GM18517 (cell line): ENCODE data around the gene WDFY4.

Experiments used
- ATAC-seq: cut with Tn5 transposase; IDR thresholded peaks from one replicate; pipeline ENCODE4 v1.9.1; 2021; ENCODE audit warnings: mild to moderate bottlenecking, moderate library complexity; ENCODE audit not compliant: unreplicated experiment

The WDFY4 gene

DNA sequence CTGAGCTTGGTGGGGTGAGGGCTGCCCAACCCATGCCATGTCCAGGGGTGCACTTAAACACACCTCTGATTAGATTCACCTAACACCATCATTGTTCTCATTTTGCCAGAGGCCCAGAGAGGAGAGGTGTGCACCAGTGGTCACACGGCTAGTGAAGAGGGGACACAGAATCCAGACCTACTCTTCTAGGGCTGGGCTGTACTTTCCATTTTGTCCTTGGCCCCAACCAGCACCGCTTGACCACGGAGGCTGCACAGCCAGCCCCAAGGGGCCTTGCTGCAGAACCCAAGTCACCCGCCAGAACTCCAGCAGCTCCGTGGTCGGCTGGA, 246 bp upstream of the WDFY4 start:
- no peak for ATAC-seq

DNA sequence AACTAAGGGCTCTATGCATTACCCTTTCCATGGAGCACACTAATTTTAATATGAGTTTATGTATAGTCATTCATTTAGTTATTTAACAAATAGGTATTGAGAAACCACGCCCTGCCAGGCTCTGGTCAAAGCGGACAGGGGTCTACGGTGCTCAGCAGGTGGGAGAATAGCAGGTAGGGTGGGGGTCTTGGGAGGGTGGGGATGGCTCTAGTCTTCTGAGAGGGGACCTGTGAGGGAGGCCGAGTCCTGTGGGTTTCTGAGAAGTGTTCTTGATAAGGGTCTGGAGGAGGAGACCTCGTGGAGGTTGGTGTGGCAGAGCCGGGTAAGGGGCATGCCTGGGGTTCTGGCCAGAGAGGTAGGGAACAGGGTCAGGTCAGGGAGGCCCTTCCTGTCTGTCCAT, 1.1 kb downstream of the WDFY4 start:
- no peak for ATAC-seq

DNA sequence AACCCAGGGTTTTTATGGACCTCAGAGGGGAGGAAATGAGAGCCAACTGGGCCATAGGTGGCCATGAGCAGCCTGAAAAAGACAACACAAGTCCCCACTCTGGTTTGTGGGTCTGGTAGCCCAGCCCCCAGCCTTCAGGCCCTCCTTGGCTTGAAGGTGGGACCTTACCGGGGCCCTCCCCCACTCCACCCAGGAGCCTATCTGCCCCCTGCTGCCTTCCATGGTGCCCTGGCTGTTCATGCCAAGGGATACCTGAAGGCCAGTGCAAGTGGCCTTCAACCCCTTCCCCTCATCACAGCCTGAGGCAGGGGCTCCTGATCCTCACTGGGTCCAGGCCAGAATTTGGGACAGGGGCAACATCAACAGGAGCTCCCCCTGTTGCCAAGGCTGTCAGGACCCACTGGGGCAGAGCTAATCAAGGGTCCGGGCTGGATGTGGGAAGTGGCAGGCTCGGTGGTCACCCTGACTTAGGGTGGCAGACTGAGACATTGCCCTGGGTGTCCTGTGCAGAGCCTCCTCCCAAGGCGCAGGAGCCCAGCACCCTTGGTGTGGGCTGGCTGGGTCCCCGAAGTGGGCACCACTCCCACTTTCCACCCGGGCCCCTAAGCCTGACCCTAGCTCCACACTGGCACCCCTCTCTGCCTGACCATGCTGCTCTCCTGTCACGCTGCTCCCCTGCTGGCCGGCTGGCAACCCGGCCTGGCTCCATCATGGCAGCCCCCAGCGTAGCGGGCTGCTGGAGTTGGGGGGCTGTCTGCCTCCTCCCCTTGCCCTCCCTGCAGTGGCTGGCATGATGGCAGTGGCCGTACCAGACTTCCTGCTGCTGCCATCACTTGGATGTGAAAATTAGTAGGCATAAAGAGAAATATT, 6.4 kb downstream of the WDFY4 start:
- no peak for ATAC-seq

DNA sequence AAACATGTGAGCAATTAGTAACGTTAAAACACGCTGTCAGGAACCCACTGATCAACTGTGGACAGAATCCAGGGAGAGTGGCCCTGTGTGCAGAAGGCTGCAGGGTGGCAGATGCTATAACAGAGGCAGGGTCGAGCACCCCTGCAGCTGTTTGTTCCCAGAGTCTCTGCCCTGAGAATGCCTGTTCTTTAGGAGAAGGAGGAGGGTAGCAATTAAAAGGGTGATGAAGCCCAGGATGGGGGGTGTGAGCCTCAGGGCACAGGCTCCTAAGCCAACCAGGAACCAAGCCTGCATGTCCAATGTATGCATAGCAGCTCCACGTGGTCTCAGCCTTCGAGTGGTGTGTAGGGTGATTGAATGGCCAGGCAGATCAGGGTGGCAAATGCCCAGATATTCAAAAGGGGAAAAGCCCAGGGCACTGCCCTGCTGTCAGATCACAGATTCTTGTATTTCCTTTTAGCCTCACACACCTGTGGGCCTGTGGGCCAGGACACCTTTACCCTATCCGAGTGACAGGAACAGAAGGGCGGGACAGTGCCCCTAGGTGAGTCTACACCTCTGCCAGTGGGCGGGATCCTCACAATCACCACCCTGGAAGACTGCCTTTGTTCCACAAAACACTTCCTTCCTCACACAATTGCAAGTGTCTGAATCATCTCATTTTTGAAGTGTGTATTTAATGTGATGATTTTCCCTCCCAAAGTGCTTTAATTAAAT, 7.3 kb downstream of the WDFY4 start:
- no peak for ATAC-seq

DNA sequence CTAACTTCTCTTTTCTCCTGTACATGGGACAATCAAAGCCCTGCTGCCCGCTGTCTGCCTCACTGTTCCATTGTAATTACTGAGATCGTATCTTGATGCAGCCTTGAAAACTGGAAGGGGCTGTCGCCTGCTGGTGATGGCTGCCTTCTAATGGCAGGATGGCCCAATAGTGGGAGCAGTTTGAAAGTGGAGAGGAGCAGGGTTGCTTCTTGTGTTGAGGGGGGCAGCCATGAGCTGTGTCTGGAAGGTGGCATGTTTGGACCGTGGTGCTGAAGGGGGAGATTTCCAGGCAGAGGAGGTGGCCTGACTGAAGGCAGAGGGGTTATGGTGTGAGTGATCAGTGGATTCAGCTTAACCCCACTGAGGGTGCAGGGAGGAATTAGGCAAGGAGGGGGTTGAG, 8.1 kb downstream of the WDFY4 start:
- no peak for ATAC-seq

DNA sequence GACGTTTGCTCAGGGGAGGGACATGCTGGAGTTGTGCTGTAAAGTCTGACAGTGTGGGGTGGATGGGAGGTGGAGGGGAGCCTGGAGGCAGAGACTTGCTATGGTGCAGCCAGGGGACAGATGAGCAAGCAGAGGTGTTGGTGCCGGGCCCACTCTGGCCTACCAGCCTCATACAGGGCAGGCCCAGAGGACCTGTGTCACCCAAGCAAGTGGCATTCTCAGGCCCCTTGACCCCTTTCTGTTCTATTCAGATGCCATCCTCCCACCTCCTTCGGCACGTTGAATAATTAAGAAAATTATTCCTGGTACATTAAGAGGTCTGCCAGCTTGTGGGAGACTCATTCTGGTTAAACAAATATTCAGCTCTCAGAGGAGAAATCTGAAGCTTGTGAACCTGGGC, 8.5 kb downstream of the WDFY4 start:
- ATAC-seq, result no peak

DNA sequence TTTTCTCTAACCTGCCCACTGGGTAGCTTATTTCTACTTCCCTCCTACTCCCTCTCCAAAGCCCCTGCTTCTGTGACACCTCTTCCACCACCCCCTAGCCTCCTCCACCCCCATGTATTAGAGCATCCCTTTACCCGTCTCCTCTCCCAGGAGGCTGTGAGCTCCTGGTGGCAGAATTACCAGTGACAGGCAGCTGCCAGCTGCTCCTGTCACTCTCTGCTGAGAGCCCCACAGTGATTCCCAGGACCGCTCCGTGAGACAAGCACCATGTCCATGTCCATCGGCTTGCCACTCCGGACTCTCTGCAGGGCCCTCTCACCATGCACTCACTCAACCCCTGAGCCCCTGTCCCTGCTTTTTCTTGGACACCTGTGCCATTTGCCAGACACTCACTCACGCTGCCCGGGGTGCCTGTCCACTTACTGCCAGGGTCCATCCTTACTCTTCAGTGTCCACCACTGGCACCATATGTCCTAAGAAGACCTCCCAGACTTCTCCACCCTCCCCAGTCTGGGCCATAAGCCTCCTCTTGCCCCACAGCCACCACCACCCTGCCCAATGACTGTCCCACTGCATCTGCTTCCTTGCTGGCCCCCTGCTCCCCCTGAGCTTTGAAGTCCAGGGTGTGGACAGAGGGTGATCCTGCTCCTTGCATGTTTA, 9.8 kb downstream of the WDFY4 start:
- no peak for ATAC-seq

DNA sequence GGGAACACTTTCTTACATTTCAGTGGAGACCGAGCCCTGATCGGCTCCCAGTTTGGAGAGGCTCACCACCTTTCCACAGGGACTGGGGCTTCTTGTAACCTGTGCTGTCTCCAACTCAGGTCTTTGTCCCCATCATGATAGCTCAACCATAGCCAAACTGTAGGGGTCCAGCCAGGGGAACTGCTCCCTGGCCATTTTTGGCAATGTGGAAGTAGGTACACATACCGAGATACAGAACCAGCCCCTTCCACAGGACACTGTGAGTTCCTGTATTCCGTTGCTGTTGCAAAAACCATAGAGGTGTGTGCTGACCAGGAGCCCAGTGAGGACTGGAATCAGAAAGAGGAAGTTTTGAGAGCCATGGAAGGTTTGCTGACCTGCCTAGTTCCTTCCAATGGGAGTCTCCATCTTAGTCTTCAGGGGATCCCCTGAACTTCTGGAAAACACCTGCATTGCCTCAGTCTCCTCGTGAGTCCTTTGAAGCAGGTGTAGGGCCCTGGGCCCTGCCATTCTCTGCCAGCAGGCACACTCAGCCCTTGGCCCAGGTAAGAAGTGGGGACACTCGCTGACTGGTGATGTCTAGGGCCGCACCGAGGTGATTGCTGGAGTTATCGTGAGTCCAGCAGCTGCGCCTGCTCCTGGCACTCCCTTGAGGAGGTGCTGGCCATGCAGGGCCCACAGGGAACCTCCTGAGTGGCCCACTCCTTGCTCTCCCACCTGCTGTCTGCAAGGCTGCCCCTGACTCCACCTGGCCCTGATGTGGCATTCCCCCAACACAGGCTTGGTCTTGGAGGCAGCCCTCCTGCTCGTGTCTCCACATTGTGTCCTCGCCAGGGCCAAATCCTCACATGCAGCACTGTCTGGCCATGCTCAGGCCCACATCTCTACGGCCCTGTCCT, 11.2 kb downstream of the WDFY4 start:
- ATAC-seq, result no peak

DNA sequence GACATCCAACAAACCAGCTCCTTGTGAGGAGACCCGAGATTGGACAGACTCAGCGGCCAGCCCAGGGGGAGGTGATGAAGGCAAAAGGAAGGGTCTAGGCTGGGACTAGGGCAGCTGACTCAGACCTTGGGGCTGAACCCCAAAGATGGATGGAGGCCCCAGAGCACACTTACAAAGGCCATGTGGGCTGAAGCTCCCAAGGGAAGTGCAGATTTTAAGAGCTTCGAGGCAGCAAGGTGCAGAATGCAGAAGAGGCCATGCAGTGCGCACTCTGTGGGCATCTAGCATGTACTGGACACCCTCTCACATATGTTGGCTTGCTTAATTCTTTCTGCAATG, 11.8 kb downstream of the WDFY4 start:
- ATAC-seq, result no peak

DNA sequence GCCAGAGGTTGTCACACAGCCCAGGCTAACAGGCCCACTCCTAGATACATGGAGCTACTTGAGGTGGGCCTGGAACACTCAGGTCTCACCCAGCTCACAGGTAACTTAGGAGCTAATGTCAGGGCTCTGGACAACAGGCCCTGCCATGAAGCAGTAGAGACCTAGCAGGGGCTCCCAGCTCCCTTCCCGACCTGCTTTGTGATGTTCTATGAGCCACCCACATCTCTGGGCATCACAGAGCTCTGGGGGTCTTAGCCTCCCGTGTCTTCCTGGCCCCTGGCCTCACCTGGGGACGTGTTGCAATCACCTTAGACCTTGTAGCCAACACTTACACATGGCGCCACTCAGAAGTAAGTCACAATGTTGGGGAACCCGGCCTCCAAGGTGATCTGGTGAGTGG, 12.4 kb downstream of the WDFY4 start:
- ATAC-seq, result no peak

DNA sequence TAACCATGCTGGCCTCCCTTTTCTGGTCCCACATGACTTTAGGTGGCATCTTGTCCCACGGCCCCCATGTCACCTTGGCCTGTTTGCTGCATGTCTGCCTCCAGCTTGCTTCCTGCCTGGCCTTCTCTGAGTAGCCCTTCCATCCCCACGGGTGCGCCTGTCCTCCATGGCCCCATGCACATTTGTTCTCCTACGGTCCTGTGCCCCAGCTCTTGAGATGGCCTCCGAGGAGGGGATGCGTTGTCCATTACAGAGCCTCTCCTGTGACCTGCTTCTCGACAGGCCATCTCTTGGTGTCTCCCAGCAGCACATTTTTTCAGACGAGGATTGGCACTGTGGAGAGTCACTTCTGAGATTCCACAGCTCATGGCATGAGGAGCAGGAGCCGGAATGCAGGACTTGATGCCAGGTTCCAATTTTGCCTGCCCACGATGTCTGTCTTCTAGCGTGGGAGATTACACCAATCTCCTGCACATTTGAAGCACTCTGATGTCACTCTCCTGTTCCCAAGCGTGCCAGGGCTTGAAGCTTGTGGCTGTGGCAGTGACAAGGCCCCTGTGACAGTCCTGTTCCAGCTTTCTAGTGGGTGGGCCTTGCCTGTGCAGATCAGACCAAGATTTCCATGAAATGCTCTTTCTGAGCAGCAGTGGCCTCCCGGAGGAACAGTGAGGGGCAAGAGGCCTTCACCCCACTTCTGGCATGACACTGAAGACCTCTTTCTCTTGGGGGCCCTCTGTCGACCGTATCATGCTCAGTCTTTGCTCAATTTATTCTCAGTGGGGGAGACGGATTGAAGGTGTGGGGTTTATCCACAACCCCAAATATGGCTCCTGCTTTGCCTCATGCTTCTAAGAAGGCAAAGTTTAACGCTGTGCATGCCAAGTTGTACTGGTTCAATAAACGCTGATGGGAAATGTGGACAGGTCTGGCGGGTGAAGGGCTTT, 13.4 kb downstream of the WDFY4 start:
- no peak for ATAC-seq

DNA sequence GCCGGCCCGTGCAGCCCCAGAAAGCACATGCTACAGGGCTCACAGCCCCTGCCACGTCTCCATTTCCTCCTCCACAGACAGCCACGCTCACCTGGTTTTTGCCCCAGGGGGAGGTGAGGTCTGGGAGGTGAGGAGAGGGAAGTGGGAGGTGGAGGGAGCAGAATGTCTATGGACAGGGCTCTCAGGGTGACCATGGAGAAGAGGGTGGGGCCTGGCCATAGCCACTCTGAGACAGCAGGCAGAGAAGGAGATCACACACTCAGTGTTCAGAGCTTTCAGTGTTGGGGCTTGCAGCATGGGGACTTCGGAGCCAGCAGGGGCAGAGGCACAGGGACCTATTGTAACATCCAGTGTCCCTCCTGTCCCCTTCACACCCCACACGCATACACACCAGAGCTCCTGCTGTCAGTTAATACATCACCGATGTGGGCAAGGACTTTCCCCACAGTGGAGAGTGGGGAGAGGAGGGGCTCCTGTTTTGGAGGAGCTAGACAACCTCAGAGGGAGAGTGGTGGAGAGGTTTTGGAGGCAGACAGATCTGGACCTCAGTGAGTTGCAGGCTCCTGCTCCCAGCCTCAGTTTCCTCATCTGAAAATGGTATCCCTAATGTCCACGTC, 14.4 kb downstream of the WDFY4 start:
- no peak for ATAC-seq

DNA sequence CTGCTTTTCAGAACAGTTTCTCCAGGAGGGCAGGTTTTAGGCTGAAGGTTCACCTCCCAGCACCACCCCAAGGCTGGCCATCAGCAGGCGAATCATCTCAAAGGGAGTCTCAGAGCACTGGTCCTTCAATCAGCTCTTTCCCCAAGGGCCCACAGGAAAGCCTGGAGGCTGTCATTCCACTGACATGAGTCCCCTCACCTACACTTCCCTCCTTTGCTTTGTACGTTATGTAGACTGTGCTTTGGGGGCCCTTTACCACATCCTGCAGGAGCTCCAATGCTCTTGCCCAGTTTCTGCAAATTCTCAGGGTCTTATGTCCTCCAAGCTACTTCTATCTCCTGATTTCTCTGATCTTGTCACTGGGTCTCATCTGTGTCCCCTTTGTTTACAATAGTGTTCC, 15.4 kb downstream of the WDFY4 start:
- no peak for ATAC-seq

DNA sequence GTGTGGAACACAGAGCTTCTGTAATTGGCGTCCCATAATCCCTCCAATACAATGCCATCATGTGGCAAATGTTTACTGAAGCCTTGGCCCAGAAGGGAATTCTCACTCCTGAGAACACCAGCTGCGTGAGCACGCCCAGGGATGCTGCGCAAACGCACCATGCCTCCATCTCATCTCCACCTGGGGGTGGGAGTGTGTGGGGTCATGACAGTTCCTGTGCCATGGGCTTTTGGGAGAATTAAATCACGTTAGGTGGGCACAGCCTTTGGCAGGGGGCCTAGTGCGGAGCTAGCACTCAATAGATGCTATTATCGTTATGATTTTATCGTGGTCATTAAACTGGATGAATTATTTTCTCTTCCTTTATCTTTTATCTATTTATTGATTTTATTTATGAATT, 15.8 kb downstream of the WDFY4 start:
- no peak for ATAC-seq

DNA sequence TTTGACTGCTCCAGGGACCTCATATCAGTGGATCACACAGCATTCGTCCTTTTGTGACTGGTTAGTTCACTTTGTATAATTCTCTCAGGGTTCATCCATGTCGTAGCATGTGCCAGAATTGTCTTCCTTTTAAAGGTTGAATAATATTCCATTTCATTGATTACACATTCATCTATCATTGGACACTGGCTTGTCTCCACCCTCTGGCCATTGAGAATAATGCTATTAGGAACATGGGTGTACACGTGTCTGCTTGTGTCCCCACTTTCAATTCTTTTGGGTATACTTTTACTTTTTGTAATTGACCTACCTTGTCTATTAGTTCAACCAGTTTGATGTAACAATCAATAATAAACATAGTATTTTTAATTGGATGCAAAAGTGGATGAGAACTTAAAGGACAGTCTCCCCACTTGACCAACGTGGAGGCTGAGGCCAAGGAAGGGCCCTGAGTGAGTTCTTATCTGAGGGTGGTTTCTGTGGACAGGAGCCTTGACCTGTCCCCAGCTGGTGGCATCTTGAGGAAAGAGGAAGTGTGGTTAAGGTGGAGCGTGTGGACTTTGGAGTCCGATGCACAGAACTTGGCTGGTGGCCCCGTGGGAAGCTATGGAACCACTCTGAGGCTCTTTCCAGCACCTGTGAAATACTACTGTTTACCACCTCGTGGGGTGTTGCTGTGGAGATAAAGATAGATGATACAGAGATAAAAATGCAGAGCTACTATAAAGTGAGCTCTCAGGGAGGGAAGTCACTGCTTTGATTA, 16.6 kb downstream of the WDFY4 start:
- no peak for ATAC-seq

DNA sequence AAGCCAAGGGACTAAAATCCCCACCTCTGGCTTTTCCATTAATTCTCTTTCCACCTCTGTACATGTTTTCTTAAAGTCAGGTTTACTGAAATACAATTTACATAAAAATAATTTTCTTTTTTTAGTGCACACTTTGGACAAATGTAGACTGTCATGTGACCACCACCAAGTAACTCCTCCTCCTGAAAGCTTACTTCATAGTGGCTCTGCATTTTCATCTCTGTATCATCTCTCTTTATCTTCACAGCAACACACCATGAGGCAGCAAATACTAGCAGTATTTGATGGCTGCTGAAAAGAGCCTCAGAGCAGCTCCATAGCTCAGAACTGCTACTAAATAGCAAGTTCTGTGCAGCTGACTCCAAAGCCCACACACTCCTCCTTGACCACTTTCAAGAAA, 17.3 kb downstream of the WDFY4 start:
- no peak for ATAC-seq

DNA sequence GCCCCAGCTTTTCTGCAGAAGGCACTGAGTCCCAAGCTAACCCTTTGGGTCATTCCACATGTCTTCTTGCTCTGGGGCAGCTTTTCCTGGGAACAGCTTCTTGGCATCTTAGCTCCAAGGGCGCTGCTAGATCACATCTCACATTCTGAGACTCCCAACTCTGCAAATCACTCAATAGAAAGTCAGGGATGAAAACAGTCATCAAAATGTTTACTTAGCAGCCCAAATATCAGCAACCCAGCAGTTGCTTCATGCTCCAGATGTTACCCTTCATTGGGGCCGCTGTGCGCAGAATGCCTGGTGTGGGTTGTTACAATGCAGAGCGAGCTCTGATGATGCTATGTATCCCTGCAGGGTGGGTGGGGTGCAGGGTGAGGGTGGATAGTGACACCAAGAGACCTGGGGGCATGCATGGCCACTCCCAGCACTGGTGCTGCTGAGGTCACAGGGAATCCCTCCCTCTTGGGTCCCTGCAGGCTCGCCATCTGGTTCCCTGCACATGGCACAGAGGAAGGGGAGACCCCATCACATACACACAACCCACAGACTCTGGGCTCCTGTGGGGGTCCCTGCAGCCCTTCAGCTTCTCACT, 19.0 kb downstream of the WDFY4 start:
- ATAC-seq, result no peak

DNA sequence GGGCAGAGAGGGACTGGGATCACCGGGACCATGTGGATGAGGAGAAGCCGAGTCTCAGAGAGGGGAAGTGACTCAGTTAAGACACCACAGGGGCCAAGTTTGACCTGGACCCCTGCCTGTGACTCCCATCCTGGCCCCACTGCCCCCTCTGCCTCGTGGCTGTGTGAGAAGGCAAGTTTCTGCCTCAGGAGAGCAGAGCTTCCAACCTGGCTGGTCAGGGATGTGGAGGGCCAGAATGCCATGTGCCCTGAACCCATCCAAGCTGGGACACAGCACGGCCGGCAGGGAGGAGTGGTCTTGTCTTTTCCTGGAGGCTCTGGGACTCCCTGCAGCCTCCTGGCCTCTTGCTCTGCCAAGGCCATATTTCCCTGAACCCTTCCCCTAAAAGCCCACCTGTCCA, 19.5 kb downstream of the WDFY4 start:
- ATAC-seq, result no peak
